HL-60 (cell line): Measurements from ENCODE around the gene TMEM59L.

Experiments used
- CTCF ChIP-seq: IDR thresholded peaks from one replicate; pipeline ENCODE4 v1.5.1; 2011; ENCODE audit warnings: low read length, control low read depth, inconsistent platforms; ENCODE audit not compliant: insufficient read depth
- GABPA ChIP-seq: IDR thresholded peaks from 2 replicates; pipeline ENCODE4 v1.6.1; 2012; ENCODE audit warnings: low read depth
- POLR2AphosphoS5 ChIP-seq: IDR thresholded peaks from 2 replicates; pipeline ENCODE4 v1.6.1; 2012; ENCODE audit warnings: low read depth
- REST ChIP-seq: IDR thresholded peaks from 2 replicates; pipeline ENCODE4 v1.6.1; 2012; ENCODE audit warnings: low read depth; ENCODE audit not compliant: insufficient replicate concordance
- SPI1 ChIP-seq: IDR thresholded peaks from 2 replicates; pipeline ENCODE4 v1.6.1; 2012; ENCODE audit warnings: low read depth, mild to moderate bottlenecking, borderline replicate concordance

GRCh38 chr19:18644196-18645034 is 31.7 kb downstream of the TMEM59L start:
- TF ChIP-seq CTCF (peak; percentile 34), POLR2AphosphoS5 (no peak), REST (no peak), GABPA (no peak), SPI1 (peak; percentile 97)
